Smooth muscle cell (in vitro differentiated cells): Measurements from ENCODE around the gene TMA7B. TPM values are rescaled to one million over a fixed set of nuclear protein-coding genes. Genes with fewer than 3 reads are reported as not detected.

Experiments
- DNase-seq: peaks from one replicate; lab custom pipeline; 2025; ENCODE audit not compliant: unreplicated experiment; lab: John Stamatoyannopoulos, UW
- H2AFZ ChIP-seq: fragments of 200-600 bp; sonication (generic); 2 replicates; pipeline ENCODE4 v1.6.0; 2016; ENCODE audit warnings: antibody characterized with exemption, low read depth, mild to moderate bottlenecking
- H3F3A ChIP-seq: fragments of 200-600 bp; sonication (generic); 2 replicates; pipeline ENCODE4 v1.6.0; 2017; ENCODE audit warnings: antibody characterized with exemption, low read depth
- H3K27ac ChIP-seq: fragments of 200-600 bp; sonication (generic); 2 replicates; pipeline ENCODE4 v1.5.1; 2016; ENCODE audit warnings: low read depth, mild to moderate bottlenecking
- H3K27me3 ChIP-seq: fragments of 200-600 bp; sonication (generic); 2 replicates; pipeline ENCODE4 v1.6.1; 2016; ENCODE audit warnings: low read depth, mild to moderate bottlenecking
- H3K36me3 ChIP-seq: fragments of 200-600 bp; sonication (generic); 2 replicates; pipeline ENCODE4 v1.5.1; 2016; ENCODE audit warnings: low read depth
- H3K4me1 ChIP-seq: fragments of 200-600 bp; sonication (generic); 2 replicates; pipeline ENCODE4 v1.5.1; 2016; ENCODE audit warnings: low read depth
- H3K4me2 ChIP-seq: fragments of 200-600 bp; sonication (generic); 2 replicates; pipeline ENCODE4 v1.6.0; 2016; ENCODE audit warnings: mild to moderate bottlenecking
- H3K4me3 ChIP-seq: fragments of 200-600 bp; sonication (generic); 2 replicates; pipeline ENCODE4 v1.5.1; 2016; ENCODE audit warnings: mild to moderate bottlenecking
- H3K79me2 ChIP-seq: fragments of 200-600 bp; sonication (generic); 2 replicates; pipeline ENCODE4 v1.6.0; 2016; ENCODE audit warnings: low read depth, mild to moderate bottlenecking
- H3K9ac ChIP-seq: fragments of 200-600 bp; sonication (generic); 2 replicates; pipeline ENCODE4 v1.6.0; 2016; ENCODE audit warnings: low read depth
- H3K9me3 ChIP-seq: fragments of 200-600 bp; sonication (generic); replicated peaks from 2 replicates; pipeline ENCODE4 v1.5.1; 2016; ENCODE audit warnings: low read depth
- H4K20me1 ChIP-seq: fragments of 200-600 bp; sonication (generic); 2 replicates; pipeline ENCODE4 v1.6.0; 2016; ENCODE audit warnings: low read depth
- WGBS: methylation state at CpG from one replicate; pipeline ENCODE4 v1.1.7; 2016; ENCODE audit warnings: low lambda C conversion rate; 5-methylcytosine and 5-hydroxymethylcytosine counted together
- polyA plus RNA-seq: library from polyadenylated mRNA; unstranded; fragments of >200 nt; fragmentation: Nextera tagmentation; extraction: Ambion mirVana; gene quantifications from 2 replicates; pipeline ENCODE4 v1.2.1, GENCODE V29; 2016
- total RNA-seq: library from RNA; depleted of rRNA; stranded (reverse); fragments of >200 nt; gene quantifications from 2 replicates; pipeline ENCODE4 v1.2.3, GENCODE V29; 2014
- TF ChIP-seq, protein P1 (sequence below): fragments of 200-600 bp; sonication (generic); IDR thresholded peaks from 2 replicates; pipeline ENCODE4 v1.5.1; 2017; ENCODE audit warnings: borderline replicate concordance, mild to moderate bottlenecking, antibody characterized with exemption; ENCODE audit not compliant: insufficient read depth, poor library complexity, severe bottlenecking

TMA7B gene
- total and polyA plus RNA-seq, 2 experiments from 2014 or later = not detected

DNA sequence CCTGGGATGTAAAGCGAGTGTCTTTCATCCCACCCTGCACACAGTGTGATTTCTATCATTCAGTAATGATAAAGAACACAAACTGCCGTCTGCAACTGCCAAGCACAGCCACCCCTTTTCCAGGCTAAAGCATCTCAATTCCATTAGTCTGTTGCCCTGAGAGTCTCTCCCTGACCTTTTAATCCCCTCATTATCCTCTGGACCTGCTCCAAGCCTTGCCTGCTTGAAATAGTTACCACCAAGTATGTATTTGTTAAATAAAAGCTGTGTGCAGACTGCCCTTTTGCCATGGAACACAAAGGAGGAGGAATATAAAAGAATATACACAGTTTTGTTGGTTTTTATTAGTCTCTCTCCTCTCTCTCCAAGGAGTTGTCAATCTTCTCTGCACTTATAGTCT lies 46.3 kb upstream of the TMA7B start:
- Histone ChIP-seq H3K4me1 (peaks cover 7% of the 10 kb centered on the region), H3K79me2 (no peaks in the 10 kb centered on the region), H3K9ac (no peak overlapping the region), H3K4me3 (no peak overlapping the region), H3K4me2 (no peak overlapping the region), H3K27me3 (no peaks in the 10 kb centered on the region), H3F3A (no peaks in the 10 kb centered on the region), H3K9me3 (no peaks in the 10 kb centered on the region), H2AFZ (no peak overlapping the region), H3K27ac (no peak overlapping the region), H3K36me3 (no peaks in the 10 kb centered on the region), H4K20me1 (no peaks in the 10 kb centered on the region)
- WGBS = 43% methylated on average over 2 of the region's 2 CpGs
- DNase-seq = no peak
- TF ChIP-seq, protein P1, sequence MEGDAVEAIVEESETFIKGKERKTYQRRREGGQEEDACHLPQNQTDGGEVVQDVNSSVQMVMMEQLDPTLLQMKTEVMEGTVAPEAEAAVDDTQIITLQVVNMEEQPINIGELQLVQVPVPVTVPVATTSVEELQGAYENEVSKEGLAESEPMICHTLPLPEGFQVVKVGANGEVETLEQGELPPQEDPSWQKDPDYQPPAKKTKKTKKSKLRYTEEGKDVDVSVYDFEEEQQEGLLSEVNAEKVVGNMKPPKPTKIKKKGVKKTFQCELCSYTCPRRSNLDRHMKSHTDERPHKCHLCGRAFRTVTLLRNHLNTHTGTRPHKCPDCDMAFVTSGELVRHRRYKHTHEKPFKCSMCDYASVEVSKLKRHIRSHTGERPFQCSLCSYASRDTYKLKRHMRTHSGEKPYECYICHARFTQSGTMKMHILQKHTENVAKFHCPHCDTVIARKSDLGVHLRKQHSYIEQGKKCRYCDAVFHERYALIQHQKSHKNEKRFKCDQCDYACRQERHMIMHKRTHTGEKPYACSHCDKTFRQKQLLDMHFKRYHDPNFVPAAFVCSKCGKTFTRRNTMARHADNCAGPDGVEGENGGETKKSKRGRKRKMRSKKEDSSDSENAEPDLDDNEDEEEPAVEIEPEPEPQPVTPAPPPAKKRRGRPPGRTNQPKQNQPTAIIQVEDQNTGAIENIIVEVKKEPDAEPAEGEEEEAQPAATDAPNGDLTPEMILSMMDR = no peak

GRCh38 chr22:39914584-39914983 lies 45.6 kb upstream of the TMA7B start:
- 95% methylated on average over 9 of the region's 9 CpGs for WGBS
- no peaks in the 10 kb centered on the region for H3F3A ChIP-seq

GRCh38 chr22:39915295-39915726 lies 44.9 kb upstream of the TMA7B start:
- H3K27ac ChIP-seq = no peak overlapping the region
- 73% methylated on average over 4 of the region's 4 CpGs for WGBS

More at GRCh38 chr22:39914584-39914983, 45.6 kb upstream of the TMA7B start:
- H3K79me2 ChIP-seq = no peaks in the 10 kb centered on the region
- H3K4me3 ChIP-seq = no peak overlapping the region
- H3K4me1 ChIP-seq = peaks cover 7% of the 10 kb centered on the region
- no peak overlapping the region for H3K27ac ChIP-seq
- TF ChIP-seq, protein P1 = no peak
- H3K36me3 ChIP-seq = no peaks in the 10 kb centered on the region
- no peaks in the 10 kb centered on the region for H3K9me3 ChIP-seq
- H3K9ac ChIP-seq = no peak overlapping the region
- no peaks in the 10 kb centered on the region for H4K20me1 ChIP-seq
- no peak overlapping the region for H3K4me2 ChIP-seq
- no peaks in the 10 kb centered on the region for H3K27me3 ChIP-seq
- H2AFZ ChIP-seq = no peak overlapping the region
- DNase-seq = no peak

GRCh38 chr22:39916496-39916895 lies 43.7 kb upstream of the TMA7B start:
- H3K79me2 ChIP-seq = no peaks in the 10 kb centered on the region
- no peak for DNase-seq
- H3K9me3 ChIP-seq = no peaks in the 10 kb centered on the region
- no peak overlapping the region for H3K9ac ChIP-seq
- H3K4me2 ChIP-seq = no peak overlapping the region
- no peak overlapping the region for H3K4me3 ChIP-seq
- TF ChIP-seq, protein P1 = no peak
- no peak overlapping the region for H2AFZ ChIP-seq
- 90% methylated on average over 3 of the region's 3 CpGs for WGBS
- H3K36me3 ChIP-seq = no peaks in the 10 kb centered on the region
- H3K4me1 ChIP-seq = peaks cover 7% of the 10 kb centered on the region
- no peaks in the 10 kb centered on the region for H4K20me1 ChIP-seq
- no peaks in the 10 kb centered on the region for H3K27me3 ChIP-seq
- no peak overlapping the region for H3K27ac ChIP-seq
- H3F3A ChIP-seq = no peaks in the 10 kb centered on the region

More at GRCh38 chr22:39915295-39915726, 44.9 kb upstream of the TMA7B start:
- Histone ChIP-seq H3K79me2 (no peaks in the 10 kb centered on the region), H3K9ac (no peak overlapping the region), H3K27me3 (no peaks in the 10 kb centered on the region), H2AFZ (no peak overlapping the region), H3K9me3 (no peaks in the 10 kb centered on the region), H3K4me3 (no peak overlapping the region), H4K20me1 (no peaks in the 10 kb centered on the region), H3F3A (no peaks in the 10 kb centered on the region), H3K4me1 (peaks cover 7% of the 10 kb centered on the region), H3K4me2 (no peak overlapping the region), H3K36me3 (no peaks in the 10 kb centered on the region)
- no peak for DNase-seq
- TF ChIP-seq, protein P1 = no peak
